Nasal cavity respiratory epithelium epithelial cell of viscerocranial mucosa (primary cell): ENCODE measurements around the gene TCP11X1. TPM values are rescaled to one million over a fixed set of nuclear protein-coding genes. Genes with fewer than 3 reads are reported as not detected.

Experiments
- total RNA-seq: library from RNA; depleted of rRNA; stranded (reverse); fragments of >200 nt; gene quantifications from 2 replicates; pipeline ENCODE4 v1.2.3, GENCODE V29; 2014

The TCP11X1 gene
- total RNA-seq: not detected in 2 replicates

DNA sequence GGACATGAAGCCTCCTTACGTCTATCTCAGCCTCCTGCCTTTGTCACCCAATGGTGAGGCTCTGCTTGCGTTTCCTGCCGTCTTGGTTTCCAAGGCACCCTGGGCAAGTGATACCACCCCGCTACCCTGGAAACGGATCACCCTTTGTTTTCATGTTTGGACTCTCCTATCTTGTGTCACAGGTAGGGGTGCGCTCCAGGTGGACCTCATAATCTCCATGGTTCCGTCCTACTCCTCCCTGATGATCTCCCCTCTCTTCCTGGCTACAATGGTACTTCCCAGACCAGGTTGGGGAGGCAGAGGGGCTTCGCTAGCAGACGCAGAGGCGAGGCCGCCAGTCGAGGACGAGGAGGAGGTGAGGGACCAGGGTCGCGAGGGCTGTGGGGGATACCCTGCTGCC is at the start of gene TCP11X1:
TSS of gene TCP11X1 (plus strand) at position 316 of the 400 bp plus-strand sequence.

DNA sequence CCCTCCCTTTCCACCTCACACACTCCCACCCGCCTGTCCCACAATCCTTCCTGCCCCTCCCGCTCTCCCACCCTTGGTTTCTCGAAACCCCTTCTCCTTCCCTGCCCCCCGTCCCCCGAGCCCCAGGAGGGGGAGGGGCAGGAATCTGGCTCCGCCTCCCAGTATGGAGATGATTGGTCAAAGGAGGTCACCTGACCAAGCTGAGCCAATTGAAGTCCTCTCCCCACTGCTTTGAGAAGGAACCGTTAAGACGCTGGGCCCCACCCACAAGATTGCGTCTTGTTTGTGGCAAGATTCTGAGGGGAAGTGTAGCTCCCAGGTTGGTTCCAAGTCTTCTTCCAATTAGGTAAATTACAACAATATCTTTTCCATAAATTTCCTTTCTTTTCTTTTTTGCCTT is 31.8 kb downstream of the TCP11X1 start, which contains the start of gene NXF2:
TSS of gene NXF2 (plus strand) at position 275 of the 400 bp plus-strand sequence. CDS start 59,912 bp downstream, outside the sequence.

Other genes starting within 250 kb of the TCP11X1 start
- not detected in 2 replicates for gene TCEAL2, start 89.6 kb upstream of the TCP11X1 start, total RNA-seq
- not detected in 2 replicates for gene TCEAL6, start 72.8 kb upstream of the TCP11X1 start, total RNA-seq
- 0.14 and 1.7 TPM in 2 replicates for gene BEX5, start 59.3 kb upstream of the TCP11X1 start, total RNA-seq
- gene NXF2, start 31.9 kb downstream of the TCP11X1 start, total RNA-seq: not detected in 2 replicates
- gene NXF2B, start 224.7 kb downstream of the TCP11X1 start, total RNA-seq: not detected in 2 replicates